Omental fat pad (tissue), 4 donors: Measurements from ENCODE around the gene DUSP8. TPM values are rescaled to one million over a fixed set of nuclear protein-coding genes. Genes with fewer than 3 reads are reported as not detected.

Experiments used
- ATAC-seq: fragments of 150-250 bp; one replicate; pipeline ENCODE4 v1.9.1; 2016; ENCODE audit warnings: mild to moderate bottlenecking, moderate library complexity; ENCODE audit not compliant: low FRiP score
- DNase-seq: peaks from one replicate; pipeline ENCODE4 v3.0.0-alpha.2; 2019; ENCODE audit warnings: low spot score
- CTCF ChIP-seq, 3 donors: fragments of 450-650 bp; IDR thresholded peaks; one replicate each; pipeline ENCODE4 v1.5.1; 2016 to 2017; ENCODE audit warnings: antibody characterized with exemption in 3 of 3, mild to moderate bottlenecking in 3 of 3, moderate library complexity in 2 of 3
- total RNA-seq, 4 donors: library from RNA; depleted of rRNA; stranded (reverse); fragments of >200 nt; gene quantifications; one replicate each; pipeline ENCODE4 v1.1.0, GENCODE V29; 2016

DUSP8 gene
- total RNA-seq, 4 donors from 2014 or later = 0.47 to 5.6 (median 4.0) TPM

DNA sequence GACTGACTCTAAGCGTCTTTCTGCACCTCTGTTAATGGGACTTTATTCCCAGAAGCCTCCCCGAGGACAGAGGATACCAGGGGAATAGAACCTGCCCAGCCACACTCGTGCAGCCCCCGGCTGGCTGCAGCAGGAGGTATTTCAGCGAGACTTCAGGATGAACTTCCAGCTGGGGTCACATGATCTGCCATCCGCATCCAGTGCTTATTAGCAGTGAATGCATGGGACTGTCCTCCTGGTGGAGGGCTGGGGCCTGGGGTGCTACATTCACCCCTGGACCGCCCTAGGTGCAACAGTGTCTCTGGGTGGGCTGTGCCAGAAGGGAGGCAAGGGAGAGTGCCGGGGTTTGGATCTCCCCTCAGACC is 1.6 kb downstream of the DUSP8 start:
- ATAC-seq (no peak), DNase-seq (no peak)
- TF ChIP-seq CTCF (IDR thresholded peaks at IDR 0.05) = no peak

DNA sequence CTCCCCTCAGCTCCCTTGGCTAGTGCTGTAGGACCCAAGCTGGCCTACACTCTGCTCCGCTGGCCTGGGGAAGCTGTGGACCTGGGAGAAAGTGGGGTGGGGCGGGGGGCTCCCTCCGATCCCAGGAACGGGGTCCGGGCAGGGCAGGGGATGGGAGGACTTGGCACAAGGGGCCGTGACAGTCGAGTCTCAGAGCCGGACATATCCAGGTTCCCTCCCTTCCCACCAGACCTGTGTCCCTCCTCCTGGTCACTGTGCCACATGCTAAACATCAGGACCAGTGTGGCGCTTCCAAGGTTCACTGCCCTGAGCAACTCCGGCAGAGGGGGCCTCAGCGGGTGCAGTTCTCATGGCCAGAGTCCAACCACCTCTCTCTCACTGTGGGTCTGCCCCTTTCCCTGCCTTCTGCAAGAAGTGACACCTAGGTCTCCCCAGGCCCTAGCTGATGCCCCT is 2.0 kb downstream of the DUSP8 start:
- ATAC-seq (no peak), DNase-seq (no peak)
- no peak for TF ChIP-seq CTCF (IDR thresholded peaks at IDR 0.05)

GRCh38 chr11:1569251-1569780 is 2.8 kb downstream of the DUSP8 start:
- DNase-seq (no peak), ATAC-seq (no peak)
- no peak for TF ChIP-seq CTCF (IDR thresholded peaks at IDR 0.05)

GRCh38 chr11:1568441-1568911 is 3.6 kb downstream of the DUSP8 start:
- ATAC-seq = no peak
- no peak for DNase-seq
- no peak for TF ChIP-seq CTCF (IDR thresholded peaks at IDR 0.05)

- TF ChIP-seq CTCF (IDR thresholded peaks at IDR 0.05) = no peak
- ATAC-seq = no peak
- DNase-seq = no peak
Measured at GRCh38 chr11:1567721-1568100, 4.4 kb downstream of the DUSP8 start.

GRCh38 chr11:1567052-1567720 is 4.9 kb downstream of the DUSP8 start:
- ATAC-seq (no peak), DNase-seq (no peak)
- TF ChIP-seq CTCF (IDR thresholded peaks at IDR 0.05) = no peak
